A549 (cell line): ENCODE measurements around the gene CEP97. TPM values are rescaled to one million over a fixed set of nuclear protein-coding genes. Genes with fewer than 3 reads are reported as not detected.

Experiments
- ATAC-seq, 2 experiments: fragments of 200-7000 bp in 1 of 2; fragments of >200 bp in 1 of 2; cut with Nextera tagmentation in 1 of 2; cut with Tn5 transposase in 1 of 2; 3 replicates each; pipeline versions ENCODE4 v1.8.0 to v1.9.1; 2018 to 2020; ENCODE audit warnings: mild to moderate bottlenecking in 1 of 2, moderate library complexity in 1 of 2
- CTCF ChIA-PET: fragments of 300-600 bp; sonication (Branson Sonifier 250); formaldehyde crosslinking; extraction: SDS; loops from one replicate; lab custom pipeline; 2021; ENCODE audit warnings: antibody characterized with exemption, inconsistent platforms; lab: Yijun Ruan, JAX
- POLR2A ChIA-PET: fragments of 350-600 bp; formaldehyde crosslinking; extraction: SDS; loops from one replicate; lab custom pipeline; 2021; ENCODE audit warnings: antibody characterized with exemption, inconsistent platforms; lab: Yijun Ruan, JAX
- DNase-seq, 2 experiments: peaks; one replicate each; pipeline versions ENCODE4 v3.0.0 to v3.0.0-alpha.2; 2011 to 2016; ENCODE audit warnings: low read depth in 1 of 2, low spot score in 1 of 2
- FAIRE-seq: peaks from 2 replicates; lab custom pipeline; 2011; peaks lifted over from hg19 to GRCh38; lab: Jason Lieb, UNC
- H3K27ac ChIP-seq, 2 experiments: fragments of >200 bp; sonication (Bioruptor Twin); formaldehyde crosslinking; 3 replicates each; pipeline ENCODE4 v1.5.1; 2016 to 2017
- H3K4me1 ChIP-seq: fragments of >200 bp; sonication (Bioruptor Twin); formaldehyde crosslinking; 3 replicates; pipeline ENCODE4 v1.6.1; 2016
- H3K4me2 ChIP-seq: fragments of >200 bp; sonication (Bioruptor Twin); formaldehyde crosslinking; 3 replicates; pipeline ENCODE4 v1.6.1; 2016
- H3K4me3 ChIP-seq: fragments of >200 bp; sonication (Bioruptor Twin); formaldehyde crosslinking; 3 replicates; pipeline ENCODE4 v1.5.1; 2016
- H3K9me3 ChIP-seq: fragments of >200 bp; sonication (Bioruptor Twin); formaldehyde crosslinking; 3 replicates; pipeline ENCODE4 v1.6.1; 2016
- BCL3 ChIP-seq: fragments of >200 bp; sonication (Bioruptor Twin); formaldehyde crosslinking; IDR thresholded peaks from 3 replicates; pipeline ENCODE4 v1.6.1; 2016
- CHD2 ChIP-seq: fragments of 150-350 bp; IDR thresholded peaks from 2 replicates; pipeline ENCODE4 v1.6.1; 2014; ENCODE audit warnings: low read length; ENCODE audit not compliant: partially characterized antibody
- CHD4 ChIP-seq: fragments of 200-600 bp; sonication (generic); IDR thresholded peaks from 2 replicates; pipeline ENCODE4 v1.6.1; 2016; ENCODE audit warnings: antibody characterized with exemption, mild to moderate bottlenecking, borderline replicate concordance
- EHF ChIP-seq: fragments of 250-450 bp; sonication (Bioruptor Pico); IDR thresholded peaks from 2 replicates; pipeline ENCODE4 v1.5.0; 2020; ENCODE audit warnings: mild to moderate bottlenecking
- EHMT2 ChIP-seq: fragments of 200-600 bp; sonication (generic); IDR thresholded peaks from 2 replicates; pipeline ENCODE4 v1.6.1; 2016; ENCODE audit warnings: antibody characterized with exemption, low read depth, mild to moderate bottlenecking, moderate library complexity
- ESRRA ChIP-seq: fragments of 150-350 bp; IDR thresholded peaks from 2 replicates; pipeline ENCODE4 v1.6.1; 2014; ENCODE audit warnings: mild to moderate bottlenecking, low read length, borderline replicate concordance
- FOSB ChIP-seq: fragments of 250-450 bp; sonication (Bioruptor Pico); IDR thresholded peaks from 2 replicates; pipeline ENCODE4 v1.5.0; 2020; ENCODE audit warnings: mild to moderate bottlenecking, moderate library complexity
- HEYL ChIP-seq: fragments of 250-450 bp; sonication (Bioruptor Pico); IDR thresholded peaks from 2 replicates; pipeline ENCODE4 v1.8.0; 2021; ENCODE audit warnings: mild to moderate bottlenecking, moderate library complexity
- JUN ChIP-seq, 2 experiments: fragments of >200 bp; sonication (Bioruptor Twin); formaldehyde crosslinking; IDR thresholded peaks; 2 replicates in 1 of 2; 3 replicates in 1 of 2; pipeline ENCODE4 v1.6.1; 2016 to 2017
- JUNB ChIP-seq: fragments of >200 bp; sonication (Bioruptor Twin); formaldehyde crosslinking; IDR thresholded peaks from 2 replicates; pipeline ENCODE4 v1.6.1; 2016
- MAFK ChIP-seq: fragments of 450-650 bp; IDR thresholded peaks from 2 replicates; pipeline ENCODE4 v1.6.1; 2014; ENCODE audit not compliant: partially characterized antibody
- MAX ChIP-seq: IDR thresholded peaks from 2 replicates; pipeline ENCODE4 v1.6.1; 2012
- NPAS2 ChIP-seq: fragments of 250-450 bp; sonication (Bioruptor Pico); IDR thresholded peaks from 2 replicates; pipeline ENCODE4 v1.8.0; 2022; ENCODE audit warnings: mild to moderate bottlenecking, moderate library complexity, borderline replicate concordance
- NR3C1 ChIP-seq: fragments of >200 bp; sonication (Bioruptor Twin); formaldehyde crosslinking; IDR thresholded peaks from 3 replicates; pipeline ENCODE4 v1.6.1; 2017
- PBX3 ChIP-seq: IDR thresholded peaks from 2 replicates; pipeline ENCODE4 v1.6.1; 2012
- POLR2A ChIP-seq: IDR thresholded peaks from 2 replicates; pipeline ENCODE4 v1.6.1; 2012; ENCODE audit warnings: mild to moderate bottlenecking, low read length
- RAD21 ChIP-seq, 2 experiments: fragments of >200 bp in 1 of 2; sonication (Bioruptor Twin) in 1 of 2; formaldehyde crosslinking in 1 of 2; IDR thresholded peaks in 1 of 2; conservative IDR thresholded peaks in 1 of 2; 2 replicates in 1 of 2; 3 replicates in 1 of 2; pipeline ENCODE4 v1.6.1; 2012 to 2018; ENCODE audit warnings: inconsistent platforms in 1 of 2
- RARB ChIP-seq: fragments of 250-450 bp; sonication (Bioruptor Pico); IDR thresholded peaks from 2 replicates; pipeline ENCODE4 v1.8.0; 2021; ENCODE audit warnings: mild to moderate bottlenecking, moderate library complexity
- SREBF2 ChIP-seq: fragments of 450-650 bp; IDR thresholded peaks from 2 replicates; pipeline ENCODE4 v1.6.1; 2014; ENCODE audit warnings: mild to moderate bottlenecking, moderate library complexity
- TP53 ChIP-seq: fragments of 250-450 bp; sonication (Bioruptor Pico); IDR thresholded peaks from 2 replicates; pipeline ENCODE4 v1.5.0; 2021; ENCODE audit warnings: mild to moderate bottlenecking, moderate library complexity
- WGBS: methylation state at CpG from one replicate; pipeline ENCODE4 v1.1.6; 2017; ENCODE audit errors: missing lambda C conversion rate; 5-methylcytosine and 5-hydroxymethylcytosine counted together
- polyA plus RNA-seq, 4 experiments: library from polyadenylated mRNA; depleted of rRNA in 3 of 4; stranded (reverse); fragments of >200 nt; fragmentation: RNase III in 1 of 4; extraction: RNeasy Plus Mini Kit Qiagen cat#74134 plus additional on column Dnase treatment in 1 of 4; gene quantifications; 2 replicates in 3 of 4; 3 replicates in 1 of 4; pipeline ENCODE4 v1.2.3, GENCODE V29; 2011 to 2017
- TF ChIP-seq, protein P1 (sequence below): fragments of 150-350 bp; IDR thresholded peaks from 2 replicates; pipeline ENCODE4 v1.6.1; 2014; ENCODE audit warnings: low read depth, mild to moderate bottlenecking, low read length
- TF ChIP-seq, protein P2 (sequence below): fragments of 250-450 bp; sonication (Bioruptor Pico); IDR thresholded peaks from 2 replicates; pipeline ENCODE4 v1.5.0; 2021; ENCODE audit warnings: mild to moderate bottlenecking, moderate library complexity, borderline replicate concordance
- TF ChIP-seq, protein P3 (sequence below): fragments of >200 bp; sonication (Bioruptor Twin); formaldehyde crosslinking; IDR thresholded peaks from 2 replicates; pipeline ENCODE4 v1.6.1; 2016

The CEP97 gene
- polyA plus RNA-seq, 2 of the 4 experiments (the other 2 are of a cell fraction), result 4.0 to 5.1 TPM

DNA sequence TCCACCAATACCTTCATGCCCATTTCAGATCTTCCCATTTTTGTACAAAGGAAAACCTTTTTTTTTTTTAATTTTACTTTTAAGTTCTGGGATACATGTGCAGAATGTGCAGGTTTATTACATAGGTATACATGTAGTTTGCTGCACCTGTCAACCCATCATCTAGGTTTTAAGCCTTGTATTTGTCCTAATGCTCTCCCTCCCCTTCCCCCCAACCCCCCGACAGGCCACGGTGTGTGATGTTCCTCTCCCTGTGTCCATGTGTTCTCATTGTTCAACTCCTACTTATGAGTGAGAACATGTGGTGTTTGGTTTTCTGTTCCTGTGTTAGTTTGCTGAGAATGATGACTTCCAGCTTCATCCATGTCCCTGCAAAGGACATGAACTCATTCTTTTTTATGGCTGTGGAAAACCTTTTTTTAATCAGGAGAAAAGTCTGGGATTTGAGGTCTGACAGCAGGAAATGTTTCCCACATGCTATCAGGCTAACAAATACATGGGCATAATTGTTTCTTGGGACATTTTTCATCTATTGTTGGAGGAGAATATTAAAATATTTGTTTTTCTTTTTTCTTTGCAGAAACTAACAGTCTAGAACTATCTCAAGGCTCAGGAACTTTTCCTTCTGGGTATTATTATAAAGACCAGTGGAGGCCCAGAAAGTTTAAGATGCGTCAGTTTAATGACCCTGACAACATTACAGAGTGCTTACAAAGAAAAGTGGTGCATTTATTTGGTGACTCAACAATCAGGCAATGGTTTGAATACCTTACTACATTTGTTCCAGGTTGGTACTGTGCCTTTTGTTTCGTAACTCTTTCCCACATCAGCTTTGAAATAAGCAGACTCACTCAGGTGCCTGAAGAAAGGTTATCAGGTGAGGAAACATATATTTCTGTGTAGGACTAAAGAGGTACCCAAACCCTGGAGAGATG, 92.1 kb downstream of the CEP97 start:
- FAIRE-seq (no peak), DNase-seq (no peak), ATAC-seq (no peak)
- no peaks in the 10 kb centered on the region for H3K9me3 ChIP-seq
- ChIA-PET CTCF (interaction anchor here (0.6 to 3.4 kb wide), 5 partner anchors 13 to 411 kb away, joined by 3 to 29 read pairs (median 3); no protein-coding TSS in a partner anchor), POLR2A (interaction anchor here (0.7 kb wide), 1 partner anchor 33 kb away, joined by 3 read pairs; no protein-coding TSS in a partner anchor)
- H3K4me3 ChIP-seq, result no peak overlapping the region
- no peak for TF ChIP-seq EHMT2
- no peak for TF ChIP-seq BCL3
- no peak for TF ChIP-seq POLR2A
- no peak for TF ChIP-seq NR3C1
- no peak for TF ChIP-seq ESRRA
- no peak for TF ChIP-seq EHF (CRISPR knock-in tag)
- TF ChIP-seq JUN (IDR thresholded peaks at IDR 0.05), result no peak
- TF ChIP-seq PBX3, result no peak
- no peak for TF ChIP-seq MAFK
- TF ChIP-seq MAX, result no peak
- TF ChIP-seq SREBF2, result no peak
- no peak for TF ChIP-seq RAD21 (conservative IDR thresholded peaks at IDR 0.05 in 1 of 2, IDR thresholded peaks at IDR 0.05 in 1 of 2)
- no peak for TF ChIP-seq RARB
- TF ChIP-seq NPAS2 (CRISPR knock-in tag), result no peak
- no peak for TF ChIP-seq TP53 (CRISPR knock-in tag)
- TF ChIP-seq, protein P1, sequence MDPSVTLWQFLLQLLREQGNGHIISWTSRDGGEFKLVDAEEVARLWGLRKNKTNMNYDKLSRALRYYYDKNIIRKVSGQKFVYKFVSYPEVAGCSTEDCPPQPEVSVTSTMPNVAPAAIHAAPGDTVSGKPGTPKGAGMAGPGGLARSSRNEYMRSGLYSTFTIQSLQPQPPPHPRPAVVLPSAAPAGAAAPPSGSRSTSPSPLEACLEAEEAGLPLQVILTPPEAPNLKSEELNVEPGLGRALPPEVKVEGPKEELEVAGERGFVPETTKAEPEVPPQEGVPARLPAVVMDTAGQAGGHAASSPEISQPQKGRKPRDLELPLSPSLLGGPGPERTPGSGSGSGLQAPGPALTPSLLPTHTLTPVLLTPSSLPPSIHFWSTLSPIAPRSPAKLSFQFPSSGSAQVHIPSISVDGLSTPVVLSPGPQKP, result no peak
- TF ChIP-seq, protein P2, sequence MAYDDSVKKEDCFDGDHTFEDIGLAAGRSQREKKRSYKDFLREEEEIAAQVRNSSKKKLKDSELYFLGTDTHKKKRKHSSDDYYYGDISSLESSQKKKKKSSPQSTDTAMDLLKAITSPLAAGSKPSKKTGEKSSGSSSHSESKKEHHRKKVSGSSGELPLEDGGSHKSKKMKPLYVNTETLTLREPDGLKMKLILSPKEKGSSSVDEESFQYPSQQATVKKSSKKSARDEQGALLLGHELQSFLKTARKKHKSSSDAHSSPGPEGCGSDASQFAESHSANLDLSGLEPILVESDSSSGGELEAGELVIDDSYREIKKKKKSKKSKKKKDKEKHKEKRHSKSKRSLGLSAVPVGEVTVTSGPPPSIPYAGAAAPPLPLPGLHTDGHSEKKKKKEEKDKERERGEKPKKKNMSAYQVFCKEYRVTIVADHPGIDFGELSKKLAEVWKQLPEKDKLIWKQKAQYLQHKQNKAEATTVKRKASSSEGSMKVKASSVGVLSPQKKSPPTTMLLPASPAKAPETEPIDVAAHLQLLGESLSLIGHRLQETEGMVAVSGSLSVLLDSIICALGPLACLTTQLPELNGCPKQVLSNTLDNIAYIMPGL (CRISPR knock-in tag), result no peak
- TF ChIP-seq HEYL (CRISPR knock-in tag), result no peak
- no peak for TF ChIP-seq FOSB (CRISPR knock-in tag)
- no peak for TF ChIP-seq CHD2
- peaks cover 21% of the 10 kb centered on the region for H3K4me1 ChIP-seq
- WGBS, result 94% methylated on average over 4 of the region's 4 CpGs
- no peak overlapping the region for H3K4me2 ChIP-seq
- H3K27ac ChIP-seq, result no peak overlapping the region; a peak in 1 of 6 replicates

- POLR2A ChIA-PET, result no interaction called here
- CTCF ChIA-PET, result interaction anchor here (0.8 to 3.4 kb wide), 7 partner anchors 8 to 410 kb away, joined by 3 to 29 read pairs (median 3); no protein-coding TSS in a partner anchor
- ATAC-seq (no peak), DNase-seq (no peak), FAIRE-seq (no peak)
- TF ChIP-seq CHD4, result no peak
- TF ChIP-seq ESRRA, result no peak
- TF ChIP-seq JUNB, result no peak
- TF ChIP-seq, protein P3, sequence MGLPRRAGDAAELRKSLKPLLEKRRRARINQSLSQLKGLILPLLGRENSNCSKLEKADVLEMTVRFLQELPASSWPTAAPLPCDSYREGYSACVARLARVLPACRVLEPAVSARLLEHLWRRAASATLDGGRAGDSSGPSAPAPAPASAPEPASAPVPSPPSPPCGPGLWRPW, result no peak
- Histone ChIP-seq H3K4me3 (no peak overlapping the region), H3K4me2 (no peak overlapping the region), H3K9me3 (no peaks in the 10 kb centered on the region), H3K4me1 (peaks cover 21% of the 10 kb centered on the region), H3K27ac (no peak overlapping the region)
- 92% methylated on average over 5 of the region's 5 CpGs for WGBS
Measured at GRCh38 chr3:101817992-101818391, 93.6 kb downstream of the CEP97 start.
